H1 (cell line): ENCODE measurements around the gene RSKR. TPM values are rescaled to one million over a fixed set of nuclear protein-coding genes. Genes with fewer than 3 reads are reported as not detected.

Experiments
- CTCF ChIA-PET: fragments of 300-600 bp; sonication (Branson Sonifier 250); formaldehyde crosslinking; loops from one replicate; lab custom pipeline; 2021; ENCODE audit not compliant: partially characterized antibody; lab: Charles Lee
- POLR2A ChIA-PET: fragments of 300-600 bp; sonication (Branson Sonifier 250); formaldehyde crosslinking; loops from one replicate; lab custom pipeline; 2021; ENCODE audit warnings: inconsistent platforms; ENCODE audit not compliant: partially characterized antibody; lab: Charles Lee
- DNase-seq, 2 experiments: peaks; one replicate each; pipeline versions ENCODE4 v3.0.0 to v3.0.0-alpha.2; 2010 to 2022; ENCODE audit warnings: low spot score in 2 of 2, low read depth in 1 of 2, mixed read lengths in 1 of 2
- FAIRE-seq: peaks from 2 replicates; lab custom pipeline; 2011; peaks lifted over from hg19 to GRCh38; lab: Jason Lieb, UNC
- H2AFZ ChIP-seq: 2 replicates; pipeline ENCODE4 v1.8.1; 2012; ENCODE audit warnings: low read length, inconsistent platforms
- H2AK5ac ChIP-seq: 2 replicates; pipeline ENCODE4 v1.6.1; 2013; ENCODE audit warnings: low read depth, low read length
- H2BK120ac ChIP-seq: replicated peaks from 2 replicates; pipeline ENCODE3; 2013; ENCODE audit warnings: low read depth, low read length, inconsistent platforms
- H2BK12ac ChIP-seq: 2 replicates; pipeline ENCODE4 v1.6.1; 2013; ENCODE audit warnings: low read depth, low read length
- H2BK15ac ChIP-seq: 2 replicates; pipeline ENCODE4 v1.6.1; 2013; ENCODE audit warnings: low read length
- H2BK20ac ChIP-seq: 2 replicates; pipeline ENCODE4 v1.6.1; 2013; ENCODE audit warnings: low read length
- H2BK5ac ChIP-seq: 2 replicates; pipeline ENCODE4 v1.6.1; 2013; ENCODE audit warnings: low read depth, low read length
- H3K14ac ChIP-seq: 2 replicates; pipeline ENCODE4 v1.6.1; 2013; ENCODE audit warnings: inconsistent platforms; ENCODE audit not compliant: insufficient read length
- H3K18ac ChIP-seq: 2 replicates; pipeline ENCODE4 v1.6.1; 2013; ENCODE audit warnings: low read length; ENCODE audit errors: extremely low read depth
- H3K23ac ChIP-seq: 2 replicates; pipeline ENCODE4 v1.6.1; 2013; ENCODE audit warnings: inconsistent platforms; ENCODE audit not compliant: insufficient read length
- H3K23me2 ChIP-seq: 2 replicates; pipeline ENCODE4 v1.6.1; 2013; ENCODE audit warnings: low read depth, low read length
- H3K27ac ChIP-seq: 2 replicates; pipeline ENCODE4 v1.6.1; 2011; ENCODE audit warnings: low read depth, low read length, inconsistent platforms
- H3K27me3 ChIP-seq, 4 experiments: replicated peaks in 1 of 4; 1 replicate in 1 of 4; 2 replicates in 3 of 4; pipeline versions ENCODE4 v1.6.1 to v1.8.1; 2011 to 2013; ENCODE audit warnings: low read length in 3 of 4, mild to moderate bottlenecking in 3 of 4, inconsistent platforms in 2 of 4, mixed read lengths in 2 of 4, moderate library complexity in 1 of 4; ENCODE audit not compliant: control insufficient read depth in 3 of 4, insufficient read depth in 3 of 4; ENCODE audit errors: extremely low read depth in 1 of 4
- H3K36me3 ChIP-seq, 4 experiments: 2 replicates each; pipeline versions ENCODE4 v1.6.1 to v1.8.1; 2011 to 2013; ENCODE audit warnings: mild to moderate bottlenecking in 4 of 4, low read length in 3 of 4, moderate library complexity in 2 of 4, control low read depth in 1 of 4, inconsistent platforms in 1 of 4; ENCODE audit not compliant: insufficient read depth in 4 of 4, control insufficient read depth in 2 of 4
- H3K4ac ChIP-seq: replicated peaks from 2 replicates; pipeline ENCODE3; 2013; ENCODE audit warnings: low read length, low read depth, mixed read lengths, inconsistent platforms; ENCODE audit not compliant: insufficient read length
- H3K4me1 ChIP-seq, 4 experiments: replicated peaks in 1 of 4; 1 replicate in 1 of 4; 2 replicates in 3 of 4; pipeline versions ENCODE4 v1.6.1 to v1.8.1; 2011 to 2013; ENCODE audit warnings: low read length in 3 of 4, inconsistent platforms in 2 of 4, mixed read lengths in 1 of 4; ENCODE audit not compliant: insufficient read depth in 4 of 4, control insufficient read depth in 3 of 4
- H3K4me2 ChIP-seq, 2 experiments: 2 replicates each; pipeline versions ENCODE4 v1.6.1 to v1.8.1; 2011 to 2013; ENCODE audit warnings: low read depth in 2 of 2, low read length in 2 of 2, control low read depth in 1 of 2, inconsistent platforms in 1 of 2, mild to moderate bottlenecking in 1 of 2; ENCODE audit not compliant: insufficient read depth in 1 of 2
- H3K4me3 ChIP-seq, 4 experiments: fragments of 200-600, 300-600 bp in 1 of 4; sonication (generic), shearing (Covaris generic), sonication (Bioruptor Twin) in 1 of 4; 2 replicates each; pipeline versions ENCODE4 v1.5.1 to v1.8.1; 2011 to 2016; ENCODE audit warnings: low read length in 4 of 4, low read depth in 3 of 4, control low read depth in 2 of 4, inconsistent platforms in 2 of 4, mild to moderate bottlenecking in 2 of 4, mixed read lengths in 1 of 4, moderate library complexity in 1 of 4; ENCODE audit not compliant: insufficient read depth in 2 of 4; ENCODE audit errors: extremely low read depth in 1 of 4
- H3K56ac ChIP-seq: replicated peaks from 2 replicates; pipeline ENCODE3; 2013; ENCODE audit warnings: low read depth, mild to moderate bottlenecking, mixed read lengths, low read length, inconsistent platforms; ENCODE audit not compliant: insufficient read length
- H3K79me1 ChIP-seq: 2 replicates; pipeline ENCODE4 v1.6.1; 2013; ENCODE audit warnings: low read depth, low read length, control low read depth
- H3K79me2 ChIP-seq, 2 experiments: 2 replicates each; pipeline versions ENCODE4 v1.6.1 to v1.8.1; 2012 to 2013; ENCODE audit warnings: low read length in 2 of 2, mild to moderate bottlenecking in 2 of 2, inconsistent platforms in 1 of 2; ENCODE audit not compliant: insufficient read depth in 2 of 2, control insufficient read depth in 1 of 2
- H3K9ac ChIP-seq, 4 experiments: replicated peaks in 1 of 4; 1 replicate in 1 of 4; 2 replicates in 3 of 4; pipeline versions ENCODE4 v1.6.1 to v1.8.1; 2011 to 2013; ENCODE audit warnings: low read depth in 3 of 4, low read length in 3 of 4, control low read depth in 2 of 4, mild to moderate bottlenecking in 2 of 4, moderate library complexity in 2 of 4, inconsistent platforms in 1 of 4; ENCODE audit errors: extremely low read depth in 1 of 4
- H3K9me3 ChIP-seq, 2 experiments: 2 replicates each; pipeline versions ENCODE4 v1.6.1 to v1.8.1; 2012 to 2013; ENCODE audit warnings: mild to moderate bottlenecking in 2 of 2, moderate library complexity in 2 of 2, control low read depth in 1 of 2, inconsistent platforms in 1 of 2, low read depth in 1 of 2, low read length in 1 of 2, mixed read lengths in 1 of 2; ENCODE audit not compliant: insufficient read depth in 2 of 2
- H4K20me1 ChIP-seq, 2 experiments: replicated peaks in 1 of 2; 2 replicates each; pipeline versions ENCODE3 to v1.8.1; 2011 to 2013; ENCODE audit warnings: inconsistent platforms in 2 of 2, low read length in 2 of 2, mild to moderate bottlenecking in 1 of 2; ENCODE audit not compliant: insufficient read depth in 2 of 2, control insufficient read depth in 1 of 2
- H4K5ac ChIP-seq: 2 replicates; pipeline ENCODE4 v1.6.1; 2013; ENCODE audit warnings: low read length, low read depth, mixed read lengths, inconsistent platforms; ENCODE audit not compliant: insufficient read length
- H4K8ac ChIP-seq: 2 replicates; pipeline ENCODE4 v1.8.0; 2013; ENCODE audit warnings: mild to moderate bottlenecking, moderate library complexity, low read length, inconsistent platforms; ENCODE audit not compliant: insufficient read depth; ENCODE audit errors: extremely low read depth
- H4K91ac ChIP-seq: replicated peaks from 2 replicates; pipeline ENCODE3; 2013; ENCODE audit warnings: low read length, mixed read lengths, inconsistent platforms; ENCODE audit not compliant: insufficient read length
- BCL11A ChIP-seq, 2 experiments: IDR thresholded peaks; one replicate each; pipeline ENCODE4 v1.6.1; 2011; ENCODE audit warnings: low read depth in 2 of 2, low read length in 2 of 2, mild to moderate bottlenecking in 2 of 2
- CREB1 ChIP-seq: IDR thresholded peaks from 2 replicates; pipeline ENCODE4 v1.6.1; 2012; ENCODE audit warnings: inconsistent platforms
- EGR1 ChIP-seq: IDR thresholded peaks from 2 replicates; pipeline ENCODE4 v1.6.1; 2011; ENCODE audit warnings: low read depth, low read length, borderline replicate concordance
- KDM5A ChIP-seq: fragments of 200-600 bp; IDR thresholded peaks from 2 replicates; pipeline ENCODE4 v1.7.1; 2012; ENCODE audit warnings: mild to moderate bottlenecking, low read length, inconsistent platforms, mixed read lengths
- RBBP5 ChIP-seq: IDR thresholded peaks from 2 replicates; pipeline ENCODE4 v1.7.1; 2012; ENCODE audit warnings: low read depth, mild to moderate bottlenecking, inconsistent platforms, low read length, moderate library complexity, borderline replicate concordance
- WGBS, 2 experiments: shearing (Covaris generic) in 1 of 2; methylation state at CpG; one replicate each; pipeline versions ENCODE4 v1.1.6 to v1.1.7; 2013 to 2015; ENCODE audit warnings: low lambda C conversion rate in 2 of 2, mixed read lengths in 2 of 2, inconsistent platforms in 1 of 2, low coverage in 1 of 2, missing lambda C conversion rate in 1 of 2; ENCODE audit not compliant: insufficient replicate concordance in 2 of 2, insufficient coverage in 1 of 2, insufficient read length in 1 of 2; ENCODE audit errors: extremely low coverage in 1 of 2, missing lambda C conversion rate in 1 of 2; 5-methylcytosine and 5-hydroxymethylcytosine counted together
- polyA plus RNA-seq, 7 experiments: library from polyadenylated mRNA; depleted of rRNA in 3 of 7; stranded (reverse) in 5 of 7; unstranded in 2 of 7; fragments of >200 nt in 5 of 7; fragments of 200-250 nt in 2 of 7; gene quantifications; 1 replicate in 5 of 7; 2 replicates in 1 of 7; 4 replicates in 1 of 7; pipeline versions ENCODE4 v1.2.1 to v1.2.3, GENCODE V29; 2011 to 2013; ENCODE audit warnings: missing spikeins in 2 of 7, mixed read lengths in 2 of 7
- total RNA-seq: library from RNA; stranded (reverse); fragmentation: NEBNext Ultra II Directional; extraction: Animal tissue kit (Norgen Biotek cat#: 25700); gene quantifications from 2 replicates; pipeline ENCODE4 v1.2.1, GENCODE V29; 2021

RSKR gene
- total and polyA plus RNA-seq, 2 of the 8 experiments (the other 6 are each of a cell fraction or from before 2014, with no cell fraction given): 24.1 to 28.5 TPM

GRCh38 chr17:28567604-28568003, 46.4 kb downstream of the RSKR start:
- no peak overlapping the region for H3K23ac ChIP-seq
- no peak overlapping the region for H2BK20ac ChIP-seq
- no peak overlapping the region for H2BK5ac ChIP-seq
- H3K79me1 ChIP-seq: no peaks in the 10 kb centered on the region
- H2BK120ac ChIP-seq: no peak overlapping the region
- no peak overlapping the region for H4K5ac ChIP-seq
- no peak overlapping the region for H3K18ac ChIP-seq
- POLR2A ChIA-PET: interaction anchor here (2.7 to 4.8 kb wide), 2 partner anchors 9 to 16 kb away, joined by 6 to 23 read pairs; partner anchors contain the start of genes ALDOC and UNC119
- H3K36me3 ChIP-seq: peaks cover 0 to 9% (median 6%) of the 10 kb centered on the region in 4 experiments; a peak in 6 of 8 replicates
- H2BK15ac ChIP-seq: no peak overlapping the region
- H3K4me1 ChIP-seq: 0 out of 7 replicates have a peak, but pooled peaks cover 0 to 2% (median 0%) of the 10 kb centered on the region in 4 experiments
- H3K79me2 ChIP-seq: peaks cover 0 to 16% of the 10 kb centered on the region in 2 experiments; a peak in 2 of 4 replicates
- H3K4me2 ChIP-seq: no peak overlapping the region
- H3K23me2 ChIP-seq: peaks cover 6% of the 10 kb centered on the region
- DNase-seq: no peak
- no peak for TF ChIP-seq RBBP5
- no peak for TF ChIP-seq CREB1
- TF ChIP-seq KDM5A: no peak
- no peak for TF ChIP-seq BCL11A (IDR thresholded peaks at IDR 0.05; ENCODE audit: low read depth in 2 of 2, low read length in 2 of 2)
- TF ChIP-seq EGR1: no peak
- TF ChIP-seq, all 59 proteins: peak for 0
- no peak overlapping the region for H3K4me3 ChIP-seq
- no peak overlapping the region for H3K56ac ChIP-seq
- peaks cover 0 to under 1% of the 10 kb centered on the region in 2 experiments for H4K20me1 ChIP-seq
- WGBS, 2 experiments: 89% methylated on average over 3 of the region's 3 CpGs; no CpG with 5 or more reads in 1 of the 2 experiments
- H3K27me3 ChIP-seq: peaks cover 0 to 5% (median 2%) of the 10 kb centered on the region in 4 experiments; a peak in 4 of 7 replicates
- CTCF ChIA-PET: interaction anchor here (6.0 kb wide), 1 partner anchor 19 kb away, joined by 58 read pairs; no protein-coding TSS in a partner anchor
- no peak overlapping the region for H3K27ac ChIP-seq
- no peak for FAIRE-seq
- no peak overlapping the region for H3K14ac ChIP-seq
- H3K9ac ChIP-seq: no peak overlapping the region
- H2AFZ ChIP-seq: no peak overlapping the region
- H3K9me3 ChIP-seq: no peaks in the 10 kb centered on the region
- no peak overlapping the region for H4K91ac ChIP-seq
- H2BK12ac ChIP-seq: no peak overlapping the region
- H4K8ac ChIP-seq: no peak overlapping the region
- no peak overlapping the region for H3K4ac ChIP-seq
- no peak overlapping the region for H2AK5ac ChIP-seq
